ENCODE data around the gene GUSB. TPM values are rescaled to one million over a fixed set of nuclear protein-coding genes. Genes with fewer than 3 reads are reported as not detected.
"Not testable (repeated sequence)": the region's sequence is repeated elsewhere in the genome, so short reads cannot be mapped to it uniquely, and the experiment has no call there.

Gene GUSB
- total RNA-seq, 1 donor from 2014 or later: 64.2 TPM

- ATAC-seq: no peak
- DNase-seq (ENCODE audit: low spot score): peak; percentile 11
Observed at GRCh38 chr7:65976659-65977196, 5.3 kb downstream of the GUSB start.

- ATAC-seq: no peak
- no peak for DNase-seq (ENCODE audit: low spot score)
Observed at GRCh38 chr7:65975814-65976445, 6.1 kb downstream of the GUSB start.

DNA sequence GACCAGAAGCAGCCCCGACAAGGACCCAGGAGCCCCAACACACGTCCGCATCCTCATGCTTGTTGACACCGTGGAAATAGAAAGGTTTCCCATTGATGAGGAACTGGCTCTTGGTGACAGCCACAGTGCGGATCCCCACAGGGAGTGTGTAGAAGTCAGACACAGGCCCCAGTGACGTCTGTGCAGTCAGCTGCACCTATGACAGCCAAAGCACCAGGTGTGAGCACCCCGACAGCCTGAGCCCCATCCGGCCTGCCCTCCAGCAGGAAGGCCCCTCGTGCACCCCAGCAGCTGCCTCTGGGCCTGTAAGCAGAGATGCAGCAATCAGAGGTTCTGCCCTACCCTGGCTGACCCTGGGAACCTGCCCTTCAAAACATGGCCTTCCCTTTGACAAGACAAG lies 7.1 kb downstream of the GUSB start:
- no peak for ATAC-seq
- DNase-seq (ENCODE audit: low spot score): no peak

GRCh38 chr7:65974191-65974801 lies 7.7 kb downstream of the GUSB start:
- peak; percentile 57 for ATAC-seq
- DNase-seq (ENCODE audit: low spot score): peak; percentile 49

DNA sequence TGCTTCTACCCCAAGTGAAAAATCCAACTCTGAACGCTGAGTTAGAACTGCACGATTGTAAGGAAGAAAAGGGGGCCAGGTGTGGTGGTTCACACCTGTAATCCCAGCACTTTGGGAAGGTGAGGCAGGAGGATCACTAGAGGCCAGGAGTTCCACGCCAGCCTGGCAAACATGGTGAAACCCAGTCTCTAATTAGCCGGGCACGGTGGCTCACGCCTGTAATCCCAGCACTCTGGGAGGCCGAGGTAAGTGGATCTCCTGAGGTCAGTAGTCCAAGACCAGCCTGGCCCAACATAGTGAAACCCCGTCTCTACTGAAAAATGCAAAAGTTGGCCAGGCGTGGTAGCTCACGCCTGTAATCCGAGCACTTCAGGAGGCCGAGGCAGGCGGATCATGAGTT lies 9.0 kb downstream of the GUSB start:
- ATAC-seq: no peak
- peak; percentile 36 for DNase-seq (ENCODE audit: low spot score)

DNA sequence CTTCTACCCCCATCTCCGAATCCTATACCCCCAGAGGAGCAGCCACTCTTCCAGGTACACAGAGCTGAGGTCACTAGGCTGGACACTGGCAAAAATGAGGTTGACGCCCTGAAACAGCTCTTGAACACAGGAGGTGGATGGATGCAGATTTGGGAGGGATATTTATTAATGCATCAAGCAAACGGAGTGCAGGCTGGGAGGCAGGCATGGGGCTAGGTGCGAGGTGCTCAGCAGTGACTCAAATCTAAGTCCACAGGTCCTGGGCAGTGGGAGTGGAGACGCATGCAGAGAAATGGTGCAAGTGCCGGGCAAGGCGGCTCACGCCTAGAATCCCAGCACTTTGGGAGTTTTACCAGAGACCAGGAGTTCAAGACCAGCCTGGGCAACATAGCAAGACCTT lies 11.0 kb downstream of the GUSB start:
- no peak for ATAC-seq
- DNase-seq (ENCODE audit: low spot score): peak; percentile 36

GRCh38 chr7:65968256-65969185 lies 13.5 kb downstream of the GUSB start:
- ATAC-seq: no peak
- DNase-seq (ENCODE audit: low spot score): no peak

- DNase-seq (ENCODE audit: low spot score): no peak
- ATAC-seq: no peak
Observed at GRCh38 chr7:65967361-65968155, 14.5 kb downstream of the GUSB start.

DNA sequence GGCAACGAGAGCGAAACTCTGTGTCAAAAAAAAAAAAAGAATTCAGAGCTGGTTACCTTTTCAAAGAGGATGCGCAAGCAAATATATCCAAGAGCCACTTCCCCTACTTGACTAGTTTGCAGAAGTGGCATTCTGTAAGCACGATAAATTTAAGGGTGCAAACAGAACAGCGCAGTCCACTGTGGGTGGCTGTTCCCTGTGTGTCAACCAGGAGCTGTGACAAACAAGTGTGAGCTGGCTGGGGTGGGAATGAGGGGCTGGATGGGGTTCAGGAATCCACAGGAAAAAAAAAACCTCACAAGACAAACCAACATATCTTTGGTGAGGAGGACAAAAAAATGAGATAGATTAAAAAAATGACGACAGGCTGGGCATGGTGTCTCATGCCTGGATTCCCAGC lies 15.9 kb downstream of the GUSB start:
- ATAC-seq (no peak), DNase-seq (ENCODE audit: low spot score) (no peak)

GRCh38 chr7:65964671-65965070 lies 17.3 kb downstream of the GUSB start:
- not testable (repeated sequence) for ATAC-seq; DNase-seq (ENCODE audit: low spot score)

DNA sequence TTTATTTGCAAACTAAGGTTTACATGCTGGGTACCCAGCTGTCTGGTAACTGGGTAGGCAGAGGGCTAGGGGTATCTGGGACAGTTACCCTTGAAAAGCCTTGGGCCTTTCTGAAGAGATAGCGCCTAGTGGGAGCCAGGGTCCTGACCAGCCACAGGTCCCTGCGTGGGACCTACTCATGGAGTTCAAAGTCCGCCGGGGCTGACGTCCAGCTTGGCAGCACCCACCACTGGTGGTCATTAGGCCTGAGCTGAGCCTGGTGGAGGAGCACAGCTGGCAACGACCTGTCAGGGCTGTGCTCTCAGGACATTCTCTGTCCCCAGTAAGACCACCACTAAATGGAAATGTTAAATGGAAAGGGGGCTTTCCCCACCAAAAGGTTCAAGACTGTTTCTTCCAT lies 20.0 kb downstream of the GUSB start:
- ATAC-seq: peak; percentile 86
- peak; percentile 84 for DNase-seq (ENCODE audit: low spot score)

DNA sequence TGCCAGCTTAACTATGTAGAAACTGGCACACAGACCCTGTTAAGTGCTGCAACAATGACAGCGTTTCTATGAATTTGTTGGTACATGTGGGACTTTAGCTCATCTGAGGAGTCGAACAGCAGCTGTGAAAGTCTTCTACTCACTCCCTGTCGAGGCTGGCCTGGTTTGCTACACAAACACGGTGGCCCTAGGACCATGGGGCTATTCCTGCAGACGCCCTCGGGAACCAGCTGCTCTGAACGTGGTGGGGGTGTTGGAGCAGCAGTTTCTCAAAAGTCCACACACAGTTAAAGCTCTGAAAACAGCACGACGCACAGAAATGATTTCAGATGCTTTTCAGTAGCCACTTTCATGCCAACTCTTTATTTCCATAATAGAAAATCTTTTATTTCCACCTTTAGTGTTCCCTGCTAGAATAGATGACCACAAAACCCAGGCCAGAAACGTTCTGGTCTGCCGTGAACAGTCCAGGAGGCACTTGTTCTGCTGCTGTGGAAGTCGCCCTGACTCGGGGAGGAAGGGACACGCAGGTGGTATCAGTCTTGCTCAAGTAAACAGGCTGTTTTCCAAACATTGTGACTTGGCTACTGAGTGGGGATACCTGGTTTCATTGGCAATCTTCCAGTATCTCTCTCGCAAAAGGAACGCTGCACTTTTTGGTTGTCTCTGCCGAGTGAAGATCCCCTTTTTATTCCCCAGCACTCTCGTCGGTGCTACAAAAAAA lies 21.5 kb downstream of the GUSB start:
- peak; percentile 71 for ATAC-seq
- peak; percentile 83 for DNase-seq (ENCODE audit: low spot score)

DNA sequence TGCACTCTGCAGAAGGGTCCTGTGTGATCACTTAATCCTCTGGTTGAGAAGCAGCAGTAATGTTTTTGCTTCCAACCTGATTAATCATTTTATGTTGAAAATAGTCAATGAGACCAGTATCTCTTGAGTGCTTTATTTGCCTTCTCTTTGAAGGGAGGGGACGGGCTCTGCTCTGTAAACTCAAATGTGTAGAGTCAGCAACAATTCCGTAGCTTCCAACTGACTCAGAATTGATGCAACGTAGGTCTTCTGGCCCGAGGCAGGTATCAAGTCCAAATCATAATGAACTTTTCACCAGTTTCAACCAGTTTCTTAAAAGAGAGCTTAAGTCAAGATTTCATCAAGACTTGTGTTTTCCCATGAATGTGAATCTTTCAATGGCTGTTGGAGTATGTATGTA lies 26.3 kb downstream of the GUSB start:
- ATAC-seq: peak; percentile 75
- peak; percentile 59 for DNase-seq (ENCODE audit: low spot score)

DNA sequence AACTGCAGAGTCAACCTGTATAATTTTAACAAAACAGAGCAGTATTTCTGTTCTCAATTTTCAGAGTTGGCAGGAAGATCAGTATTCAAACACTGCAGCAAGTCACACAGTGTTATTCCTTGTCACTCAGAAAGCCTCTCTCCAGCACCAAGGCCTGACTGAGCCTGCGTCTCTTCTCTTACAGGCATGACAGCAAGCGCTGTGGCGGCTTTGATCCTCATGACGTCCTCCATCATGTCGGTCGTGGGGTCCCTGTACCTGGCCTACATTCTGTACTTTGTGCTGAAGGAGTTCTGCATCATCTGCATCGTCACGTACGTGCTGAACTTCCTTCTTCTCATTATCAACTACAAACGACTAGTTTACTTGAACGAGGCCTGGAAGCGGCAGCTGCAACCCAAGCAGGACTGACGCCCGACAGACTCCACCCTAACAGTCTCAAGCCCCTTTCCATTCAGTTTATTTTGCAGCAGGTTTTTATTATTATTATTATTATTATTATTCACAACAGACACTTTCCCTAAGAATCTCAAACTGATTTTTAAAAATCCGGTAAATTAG lies 28.0 kb downstream of the GUSB start:
- ATAC-seq (peak; percentile 43), DNase-seq (ENCODE audit: low spot score) (no peak)

GRCh38 chr7:65953001-65953720 lies 28.9 kb downstream of the GUSB start:
- ATAC-seq: peak; percentile 33
- DNase-seq (ENCODE audit: low spot score): no peak

- DNase-seq (ENCODE audit: low spot score): peak; percentile 69
- peak; percentile 62 for ATAC-seq
Observed at GRCh38 chr7:65951837-65952578, 30.0 kb downstream of the GUSB start.

DNA sequence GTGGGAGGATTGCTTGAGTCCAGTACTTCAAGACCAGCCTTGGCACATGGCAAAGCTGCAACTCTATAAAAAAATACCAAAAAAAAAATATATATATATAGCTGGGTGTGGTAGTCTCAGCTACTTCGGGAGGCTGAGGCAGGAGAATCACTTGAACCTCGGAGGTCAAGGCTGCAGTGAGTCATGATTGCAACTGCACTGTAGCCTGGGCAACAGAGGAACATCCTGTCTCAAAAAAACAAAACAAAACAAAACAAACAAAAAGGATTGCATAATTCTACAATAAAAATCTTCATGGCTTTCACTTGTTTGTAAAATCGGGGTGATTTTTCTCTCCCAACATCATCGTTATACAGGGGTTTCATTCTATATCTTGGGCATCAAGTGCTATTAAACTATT lies 35.1 kb downstream of the GUSB start:
- ATAC-seq (peak; percentile 60), DNase-seq (ENCODE audit: low spot score) (no peak)

- DNase-seq (ENCODE audit: low spot score): not testable (repeated sequence)
- peak; percentile 54 for ATAC-seq
Observed at GRCh38 chr7:65945787-65946186, 36.2 kb downstream of the GUSB start.
